ENCODE measurements around the gene CD47.

GRCh38 chr3:108090701-108091497 is at the start of gene CD47:
- TF ChIP-seq POLR2AphosphoS5 (IDR thresholded peaks at IDR 0.05) (peak; percentile 70 to 91 (median 87)), POLR2A (IDR thresholded peaks at IDR 0.05) (peak in 1 of 4 donors; percentile 35), CTCF (IDR thresholded peaks at IDR 0.05) (no peak), EP300 (IDR thresholded peaks at IDR 0.05) (no peak)

Data from stomach (tissue), 4 donors.